HL-60/S4 treated with retinoic acid at 250 ng/mL for 4 days and 3 days (cell line): ENCODE results near the gene HNRNPA1.

Experiments
- in situ Hi-C: fragments of 300-500 bp; cut with MboI; formaldehyde crosslinking; loops from 2 replicates; pipeline ENCODE4 v1.7.0; 2022; ENCODE audit warnings: low sequenced_read_pairs

The HNRNPA1 gene

GRCh38 chr12:54333420-54334034, 53.0 kb downstream of the HNRNPA1 start:
- in situ Hi-C loops, result no loop called here
